Anterior cingulate cortex (tissue), 58 donors: Measurements from ENCODE around the gene GRID2.

ENCODE experiments used
- DNase-seq, 58 donors: peaks; one replicate each; lab custom pipeline; 2025; lab: John Stamatoyannopoulos, UW

The GRID2 gene

DNA sequence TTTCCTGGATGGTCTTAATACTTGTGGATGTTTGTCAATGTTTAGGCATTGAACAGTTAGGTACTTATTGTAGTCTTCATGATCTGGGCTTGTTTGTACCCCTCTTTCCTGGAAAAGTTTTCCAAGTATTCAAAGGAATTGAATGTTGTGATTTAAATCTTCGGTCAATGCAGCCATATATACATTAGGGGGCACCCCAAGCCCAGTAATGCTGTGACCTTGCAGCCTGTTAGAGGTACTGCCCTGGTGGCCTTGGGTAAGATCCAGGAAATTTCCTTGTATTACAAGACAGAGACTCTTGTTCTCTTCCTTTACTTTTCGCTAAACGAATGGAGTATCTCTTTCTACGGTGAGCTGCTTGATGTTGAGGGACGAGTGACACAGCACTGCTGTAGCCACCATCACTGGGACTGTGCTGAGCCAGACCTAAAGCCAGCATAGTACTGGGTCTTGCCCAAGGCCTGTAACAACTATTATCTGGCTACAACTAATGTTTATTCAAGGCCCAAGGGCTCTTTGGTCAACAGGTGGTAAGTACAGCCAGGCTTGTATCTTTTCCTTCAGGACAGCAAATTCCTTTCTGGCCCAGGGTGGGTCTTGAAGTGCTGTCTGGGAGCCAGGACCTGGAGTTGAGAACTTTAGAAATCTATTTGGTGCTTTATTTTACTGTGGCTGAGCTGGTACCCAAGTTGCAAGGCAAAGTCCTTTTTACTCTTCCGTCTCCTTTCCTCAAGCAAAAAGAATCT lies 1406.5 kb downstream of the GRID2 start:
- DNase-seq = peak in 9 of 58 donors; percentile 1 to 25 (median 6)

DNA sequence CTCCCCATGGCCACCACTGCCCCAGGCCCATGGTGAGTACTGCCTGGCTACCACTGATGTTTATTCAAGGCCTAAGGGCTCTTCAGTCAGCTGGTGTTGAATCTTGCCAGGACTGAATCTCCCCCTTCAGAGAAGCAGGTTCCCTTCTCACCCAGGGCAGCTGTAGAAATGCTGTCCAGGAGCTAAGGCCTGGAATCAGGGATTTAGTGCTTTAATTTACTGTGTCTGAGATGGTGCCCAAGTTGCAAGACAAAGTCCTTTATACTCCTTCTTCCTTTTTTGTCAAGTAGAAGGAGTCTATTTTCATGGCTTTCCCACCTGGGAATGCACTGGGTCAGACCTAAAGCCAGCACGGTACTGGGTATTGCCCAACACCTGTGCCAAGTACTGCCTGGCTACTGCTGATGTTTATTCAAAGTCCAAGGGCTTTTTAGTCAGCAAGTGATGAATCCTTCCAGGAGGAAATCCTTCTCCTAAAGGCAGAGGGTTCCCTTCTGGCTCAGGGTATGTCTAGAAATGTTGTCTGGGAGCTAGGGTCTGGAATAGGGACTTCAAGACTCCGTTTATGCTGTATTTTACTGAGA lies 1407.2 kb downstream of the GRID2 start:
- DNase-seq = no peak

DNA sequence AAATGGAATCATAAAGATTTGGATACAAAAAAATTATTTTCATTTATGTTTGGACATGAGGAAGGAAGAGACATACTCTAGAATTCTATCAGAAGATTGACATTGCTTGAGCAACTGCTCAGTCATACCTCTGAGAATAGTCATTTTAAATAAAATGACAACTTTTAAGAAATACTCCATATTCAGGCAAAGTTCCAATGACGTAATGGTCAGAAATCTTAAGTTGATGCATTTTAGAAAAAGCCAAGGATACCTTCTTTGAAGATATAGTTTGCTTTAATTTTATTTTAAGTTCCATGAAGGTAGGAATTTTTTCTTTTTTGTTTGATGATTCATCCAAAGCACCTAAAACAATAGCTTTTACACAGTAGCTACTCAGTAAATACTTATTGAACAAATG lies 1414.5 kb downstream of the GRID2 start:
- DNase-seq = no peak

DNA sequence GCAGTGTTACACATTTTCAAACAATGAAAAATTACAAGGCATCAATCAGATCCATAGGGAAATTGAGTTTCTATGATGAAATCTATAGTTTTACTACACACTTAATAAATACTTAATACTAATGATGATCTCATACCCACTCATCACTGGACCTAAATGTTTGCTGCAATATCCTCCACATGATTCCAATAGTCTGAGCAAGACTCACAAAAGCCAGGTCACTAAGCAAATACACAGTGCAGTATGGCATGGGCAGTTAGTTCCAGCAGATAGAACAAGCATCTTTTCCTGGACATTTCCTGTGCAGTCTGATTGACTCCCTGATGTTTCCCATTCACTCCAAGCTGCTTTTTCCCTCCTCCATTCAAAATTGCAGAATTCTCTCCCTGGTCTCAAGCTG lies 1415.8 kb downstream of the GRID2 start:
- DNase-seq = no peak

DNA sequence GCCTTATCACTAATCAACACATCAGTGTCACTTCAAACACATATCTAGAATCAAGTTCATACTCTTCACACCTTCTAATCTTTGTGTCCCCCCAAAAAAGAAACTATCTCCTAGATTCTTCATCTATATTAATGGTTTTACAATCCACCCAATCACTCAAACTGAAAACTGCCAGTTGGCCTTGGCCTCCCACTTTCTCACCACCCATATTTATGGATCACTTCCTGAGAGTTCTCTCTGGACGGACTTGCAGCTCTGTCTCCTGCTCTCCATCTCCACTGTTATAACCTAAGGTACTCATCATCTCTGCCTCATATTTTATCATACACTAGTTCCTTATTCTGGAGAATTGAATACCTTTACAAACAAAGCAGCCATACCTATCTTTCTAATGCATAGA lies 1418.7 kb downstream of the GRID2 start:
- no peak for DNase-seq

DNA sequence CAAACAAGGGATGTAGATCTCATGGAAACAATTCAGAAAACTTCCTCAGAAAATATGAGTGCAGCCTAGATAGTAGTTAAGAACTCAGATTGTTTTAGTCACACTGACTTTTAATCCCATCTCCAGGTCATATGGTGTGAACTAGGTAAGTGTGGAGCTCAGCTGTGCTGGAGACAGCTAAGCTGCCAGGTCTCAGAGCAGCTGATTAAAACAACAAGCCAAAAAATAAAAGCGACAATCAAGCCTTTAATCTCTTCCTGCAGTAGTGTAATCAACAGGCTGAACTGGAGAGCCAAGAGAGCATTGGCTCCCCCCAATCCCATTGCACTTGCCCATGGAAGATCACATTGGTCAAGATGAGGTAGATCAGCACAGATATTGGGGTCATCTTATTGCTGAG lies 1426.5 kb downstream of the GRID2 start:
- no peak for DNase-seq

DNA sequence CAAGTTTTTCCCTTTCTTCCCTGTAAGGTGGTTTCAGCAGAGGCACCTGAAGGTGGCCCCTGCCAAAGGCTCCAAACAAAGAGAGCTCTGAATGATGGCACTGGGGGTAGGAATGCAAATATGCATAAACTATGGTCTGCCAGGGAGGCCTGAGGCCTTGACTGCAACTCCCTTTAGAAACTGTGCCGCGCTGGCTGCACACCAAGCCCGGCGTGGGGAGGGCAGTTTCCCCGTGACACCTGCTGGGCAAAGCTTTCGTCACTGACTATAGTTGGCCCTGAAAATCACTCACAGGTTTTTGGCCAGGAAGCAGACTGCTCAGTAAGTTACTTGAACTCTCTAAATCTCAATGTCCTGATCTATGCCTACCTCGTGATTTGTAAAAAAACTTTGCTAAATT lies 1427.0 kb downstream of the GRID2 start:
- DNase-seq = no peak

DNA sequence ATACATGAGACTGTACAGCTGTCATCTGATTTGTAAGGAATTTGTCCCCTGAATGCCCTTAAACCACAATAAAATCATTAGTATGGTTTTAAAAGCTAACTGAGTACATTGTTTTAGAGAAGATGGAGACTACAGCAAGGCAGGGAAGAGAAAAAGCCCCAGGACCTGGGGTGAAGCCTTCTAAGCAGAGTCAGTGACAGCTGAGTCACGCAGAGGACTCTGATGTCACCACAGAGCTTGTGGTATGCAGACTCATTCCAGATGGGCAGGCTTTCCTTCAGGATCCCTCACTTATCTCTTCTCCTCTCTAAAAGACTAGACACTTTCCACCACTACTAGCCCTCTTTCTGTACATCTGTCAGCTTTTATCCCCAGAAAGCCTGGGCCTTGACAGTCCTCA lies 1427.7 kb downstream of the GRID2 start:
- DNase-seq = peak in 3 of 58 donors; percentile 0 to 13 (median 4)

DNA sequence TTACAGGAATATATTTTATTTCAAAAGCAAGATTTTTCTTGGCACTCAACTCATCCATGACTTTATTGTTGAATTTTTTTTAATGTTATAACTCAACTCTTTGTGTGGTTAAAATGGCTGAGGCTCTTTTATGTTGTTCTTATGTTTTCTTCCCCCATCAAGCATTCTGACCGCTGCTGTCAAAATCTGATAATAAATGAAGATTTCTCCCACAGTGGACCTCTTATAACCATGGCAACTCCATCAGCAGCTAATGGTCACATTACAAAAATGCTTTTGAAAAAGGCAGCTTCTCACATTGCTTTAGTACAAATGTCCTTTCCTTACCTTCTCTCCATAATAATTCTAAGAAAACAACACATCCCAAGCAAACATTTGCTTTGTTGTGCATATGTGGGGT lies 1428.7 kb downstream of the GRID2 start:
- DNase-seq = no peak

DNA sequence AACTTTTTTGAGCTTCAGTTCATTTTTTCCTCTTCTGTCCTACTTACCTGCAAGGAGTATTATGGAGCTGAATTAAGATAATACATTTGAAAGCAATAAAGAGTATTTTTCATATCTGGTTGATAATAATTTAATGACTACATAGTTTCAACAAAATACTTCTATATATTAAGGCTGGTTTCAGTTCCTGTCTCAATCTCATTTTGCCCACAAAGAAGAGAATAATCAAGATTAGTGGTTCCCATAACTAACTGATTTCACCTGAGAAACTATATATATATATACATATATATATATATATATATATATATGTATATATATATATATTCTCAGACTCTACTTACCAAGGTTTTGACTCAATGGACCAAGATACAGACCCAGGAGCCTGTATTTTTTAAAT lies 1437.1 kb downstream of the GRID2 start:
- DNase-seq = no peak

DNA sequence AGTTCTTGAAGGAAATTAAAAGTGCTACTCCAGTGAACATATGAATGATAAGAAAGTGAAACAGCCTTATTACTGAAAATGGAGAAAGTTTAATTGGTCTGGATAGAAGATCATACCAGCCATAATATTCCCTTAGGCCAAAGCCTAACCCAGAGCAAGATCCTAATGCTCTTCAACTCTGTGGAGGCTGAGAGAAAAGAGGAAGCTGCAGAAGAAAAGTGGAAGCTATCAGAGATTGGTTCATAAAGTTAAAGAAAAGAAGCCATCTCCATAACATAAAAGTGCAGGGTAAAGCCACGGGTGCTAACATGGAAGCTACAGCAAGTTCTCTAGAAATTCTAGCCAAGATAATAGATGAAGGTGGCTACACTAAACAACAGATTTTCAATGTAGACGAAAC lies 1439.3 kb downstream of the GRID2 start:
- no peak for DNase-seq

DNA sequence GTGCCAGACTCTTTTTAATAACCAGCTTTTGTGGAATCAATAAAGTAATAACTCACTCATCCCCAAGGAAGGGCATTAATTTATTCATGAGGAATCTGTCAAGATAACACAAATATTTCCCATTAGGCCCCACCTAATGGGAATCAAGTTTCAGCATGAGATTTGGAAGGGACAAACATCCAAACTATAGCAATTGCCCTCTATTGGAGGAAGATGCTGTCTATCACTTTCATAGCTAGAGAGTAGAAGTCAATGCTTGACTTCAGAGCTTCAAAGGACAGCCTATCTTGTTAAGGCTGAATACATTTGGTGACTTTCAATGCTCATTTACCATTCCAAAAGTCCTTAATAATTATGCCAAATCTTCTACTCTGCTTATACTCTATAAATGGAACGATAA lies 1439.9 kb downstream of the GRID2 start:
- DNase-seq = no peak

DNA sequence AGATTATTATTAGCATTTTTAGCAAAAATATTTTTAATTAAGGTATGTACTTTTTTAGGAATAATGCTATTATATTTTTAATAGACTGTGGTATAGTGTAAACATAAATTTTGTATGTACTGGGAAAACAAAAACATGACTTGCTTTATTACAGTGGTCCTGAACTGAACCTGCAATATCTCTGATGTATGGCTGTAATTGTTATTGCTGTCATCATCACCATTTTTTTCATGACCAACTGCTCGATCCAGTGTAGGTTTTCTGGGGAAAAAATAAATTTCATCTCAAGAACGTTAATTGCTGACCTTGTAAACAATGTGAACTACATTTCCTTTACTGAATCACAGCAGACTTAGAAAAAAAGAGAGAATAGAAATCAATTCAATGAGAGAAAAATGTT lies 1441.2 kb downstream of the GRID2 start:
- no peak for DNase-seq

DNA sequence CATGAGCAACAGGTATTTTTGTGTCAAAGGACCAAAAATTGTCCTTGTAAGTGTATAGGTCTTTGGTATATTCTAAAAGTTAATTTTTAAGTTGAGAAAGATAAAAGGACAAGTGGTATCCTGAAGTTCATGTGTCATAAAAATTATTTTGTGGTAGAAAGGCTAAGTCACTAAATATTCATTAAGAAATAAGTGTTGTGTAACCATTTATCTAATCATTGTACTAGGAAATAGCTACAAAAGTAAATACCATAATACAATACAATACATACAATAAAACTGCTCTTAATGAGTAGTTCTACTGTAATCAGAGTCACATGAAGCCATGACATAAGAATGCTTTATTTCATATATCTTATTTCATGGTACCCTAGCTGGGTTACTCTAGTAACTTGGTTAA lies 1442.3 kb downstream of the GRID2 start:
- DNase-seq = no peak

DNA sequence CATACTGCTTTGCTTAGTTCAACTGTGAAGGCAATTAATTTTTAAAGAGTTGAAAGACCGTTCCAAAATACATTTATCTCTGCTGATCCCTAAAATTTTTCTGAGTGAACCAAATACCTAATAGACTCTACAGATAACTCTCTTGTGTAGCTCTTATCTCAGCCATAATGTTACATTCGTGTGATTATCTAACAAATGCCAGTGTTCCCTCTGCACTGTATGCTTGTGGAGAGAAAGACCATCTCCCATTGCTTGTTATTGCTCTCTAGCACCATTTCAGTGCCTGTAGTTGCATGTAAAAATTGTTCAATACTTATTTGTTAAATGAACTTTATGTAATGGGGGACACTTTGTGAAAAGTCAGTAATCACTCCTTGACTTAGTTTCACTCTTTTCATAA lies 1443.5 kb downstream of the GRID2 start:
- DNase-seq = no peak

DNA sequence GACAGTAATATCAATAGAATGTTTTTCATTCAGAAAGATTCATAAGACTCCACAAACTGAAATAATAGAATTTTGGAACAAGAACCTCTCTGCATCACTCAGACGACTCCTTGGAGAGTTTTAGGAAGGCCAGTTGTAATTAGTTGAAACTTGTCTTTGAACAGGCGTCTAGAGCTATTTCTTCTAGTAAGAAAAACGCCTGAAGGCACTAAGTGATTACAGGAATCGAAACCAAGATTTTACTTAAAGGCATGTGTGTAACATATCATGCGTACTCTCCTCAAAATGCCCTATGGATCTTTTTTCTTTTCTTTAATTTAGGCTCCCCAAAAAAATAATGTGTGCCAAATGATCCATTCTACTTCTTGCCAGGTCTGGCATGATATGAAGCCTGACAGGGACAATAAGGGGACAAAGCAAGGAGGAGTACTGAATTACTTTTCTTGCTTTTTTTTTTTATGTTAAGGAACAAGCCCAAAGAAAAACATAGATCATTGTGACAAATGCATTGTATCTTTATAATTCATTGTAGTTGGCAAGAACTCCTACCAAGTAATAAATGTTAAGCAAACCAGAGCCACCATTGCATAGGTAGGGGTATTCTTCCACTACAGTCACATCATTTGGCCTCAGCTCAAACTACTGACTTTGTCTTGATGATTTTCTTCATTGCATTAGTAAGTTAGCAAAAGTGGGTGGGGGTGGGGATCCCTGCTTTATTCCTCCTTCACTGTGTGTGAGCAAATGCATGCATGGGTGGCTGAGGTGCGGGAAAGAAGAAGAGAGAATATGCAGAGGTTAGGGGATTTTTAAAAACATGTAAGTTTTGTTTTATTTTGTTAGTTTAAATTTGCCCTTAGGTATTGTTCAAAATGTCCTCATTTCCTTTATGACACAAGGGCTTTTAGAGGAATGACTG lies 1444.9 kb downstream of the GRID2 start:
- no peak for DNase-seq

DNA sequence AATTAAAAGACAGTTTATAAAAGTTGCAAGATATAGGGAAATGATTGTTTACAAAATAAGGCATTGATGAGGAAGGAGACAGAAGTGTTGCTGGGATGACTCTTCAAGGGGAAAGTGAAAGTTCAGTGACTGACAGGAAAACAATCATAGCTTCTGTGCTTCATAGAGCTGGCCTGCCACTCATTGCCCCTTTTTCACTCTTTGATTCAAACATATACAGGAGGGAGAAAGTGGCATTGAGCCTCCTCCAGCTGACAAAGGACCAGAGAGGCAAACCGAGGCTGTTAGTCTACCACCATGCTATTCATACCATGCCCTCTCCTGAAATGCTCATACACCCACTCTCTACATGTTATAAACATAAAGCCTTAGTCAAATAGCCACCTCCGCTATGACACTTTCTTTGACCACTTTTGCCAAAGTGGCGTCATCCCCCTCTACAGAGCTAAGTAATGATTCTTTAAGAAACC lies 1445.6 kb downstream of the GRID2 start:
- DNase-seq = peak in 1 of 58 donors; percentile 1

DNA sequence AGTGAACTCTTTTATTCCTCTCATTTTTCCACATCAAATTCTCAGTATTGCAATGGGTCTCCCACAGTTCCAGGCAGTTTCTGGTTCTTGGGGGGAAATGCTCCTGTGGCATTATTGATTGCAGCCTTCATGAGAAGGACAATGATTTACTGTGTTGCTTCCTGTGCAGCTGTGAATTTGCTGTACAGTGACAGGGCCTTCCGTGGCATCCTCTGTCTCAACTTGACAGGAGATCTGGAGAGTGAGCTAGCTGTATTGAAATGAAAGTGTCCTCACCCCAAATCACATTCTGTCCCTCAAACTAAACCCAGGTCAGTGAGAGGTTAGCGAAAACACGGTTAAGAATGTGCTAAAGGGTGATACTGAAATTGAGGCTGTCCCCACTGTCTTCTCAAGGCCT lies 1447.6 kb downstream of the GRID2 start:
- DNase-seq = peak in 8 of 58 donors; percentile 4 to 37 (median 10)

DNA sequence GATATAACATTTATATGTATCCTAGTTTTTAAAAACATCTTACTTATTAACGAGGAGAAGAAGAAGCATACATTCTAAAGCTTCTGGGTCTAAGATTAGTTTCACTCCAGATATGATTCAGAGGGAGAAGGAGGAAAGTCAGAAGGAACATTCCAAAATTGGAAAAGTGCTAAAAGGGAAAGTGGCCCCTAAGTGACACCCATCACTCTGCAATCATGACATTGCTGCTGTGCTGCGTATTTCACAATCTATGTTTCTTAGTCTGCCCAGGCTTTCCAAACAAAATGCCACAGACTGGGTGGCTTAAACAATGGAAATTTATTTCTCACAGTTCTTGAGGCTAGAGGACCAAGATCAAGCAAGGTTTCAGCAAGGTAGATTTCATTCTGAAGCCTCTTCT lies 1452.3 kb downstream of the GRID2 start:
- no peak for DNase-seq

DNA sequence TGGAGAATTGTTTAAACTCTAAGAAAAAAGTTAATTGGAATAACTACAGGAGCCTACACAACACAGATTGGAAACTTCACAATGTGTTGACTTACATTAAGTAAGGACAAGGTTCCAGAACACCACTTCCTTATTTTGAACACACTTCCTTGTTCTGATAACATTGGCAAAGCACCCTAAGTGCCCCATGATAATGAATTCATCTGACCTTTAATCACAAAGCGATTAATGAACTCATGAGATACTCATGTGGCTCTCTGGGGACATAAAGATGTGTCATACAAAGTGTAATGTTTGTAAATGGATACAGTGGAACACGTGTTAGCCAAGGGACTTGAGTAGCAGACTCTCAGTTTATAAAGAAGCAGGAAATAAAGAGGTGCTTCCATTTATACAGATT lies 1455.7 kb downstream of the GRID2 start:
- no peak for DNase-seq

DNA sequence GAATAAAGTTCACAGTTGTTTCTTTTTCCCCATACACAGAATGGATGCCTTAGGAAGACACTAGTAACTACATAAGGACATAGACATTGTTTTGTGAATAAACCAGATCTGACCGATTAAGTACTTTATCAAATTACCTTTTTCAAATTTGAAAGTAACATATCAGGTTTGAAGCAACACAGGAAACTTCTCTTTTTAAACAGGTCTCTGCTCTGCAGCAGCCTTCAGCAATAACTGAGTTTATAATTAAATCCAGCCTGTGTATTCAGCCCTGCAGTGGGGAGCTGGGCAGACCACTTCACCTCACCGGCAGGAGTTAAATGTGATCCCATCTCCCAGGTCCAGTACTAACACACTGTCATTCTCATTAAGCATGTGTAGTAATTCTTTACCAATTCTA lies 1456.5 kb downstream of the GRID2 start:
- DNase-seq = no peak
